Endothelial cell of umbilical vein (primary cell): Measurements from ENCODE around the gene PRTN3.

Experiments
- CTCF ChIP-seq, 2 donors: IDR thresholded peaks; 1 replicate in 1 of 2; 2 replicates in 1 of 2; pipeline ENCODE4 v1.5.1; 2011; ENCODE audit warnings: low read length in 2 of 2, mild to moderate bottlenecking in 2 of 2, moderate library complexity in 2 of 2, control low read depth in 1 of 2, inconsistent platforms in 1 of 2, low read depth in 1 of 2; ENCODE audit not compliant: insufficient read depth in 1 of 2; ENCODE audit errors: extremely low read depth in 1 of 2
- POLR2A ChIP-seq: IDR thresholded peaks from 2 replicates; pipeline ENCODE4 v1.6.1; 2012; ENCODE audit warnings: low read depth, mild to moderate bottlenecking, control low read depth, low read length
- POLR2AphosphoS5 ChIP-seq: IDR thresholded peaks from 2 replicates; pipeline ENCODE4 v1.6.1; 2012; ENCODE audit warnings: low read depth, mild to moderate bottlenecking, control low read depth, low read length, moderate library complexity; ENCODE audit not compliant: insufficient read depth

DNA sequence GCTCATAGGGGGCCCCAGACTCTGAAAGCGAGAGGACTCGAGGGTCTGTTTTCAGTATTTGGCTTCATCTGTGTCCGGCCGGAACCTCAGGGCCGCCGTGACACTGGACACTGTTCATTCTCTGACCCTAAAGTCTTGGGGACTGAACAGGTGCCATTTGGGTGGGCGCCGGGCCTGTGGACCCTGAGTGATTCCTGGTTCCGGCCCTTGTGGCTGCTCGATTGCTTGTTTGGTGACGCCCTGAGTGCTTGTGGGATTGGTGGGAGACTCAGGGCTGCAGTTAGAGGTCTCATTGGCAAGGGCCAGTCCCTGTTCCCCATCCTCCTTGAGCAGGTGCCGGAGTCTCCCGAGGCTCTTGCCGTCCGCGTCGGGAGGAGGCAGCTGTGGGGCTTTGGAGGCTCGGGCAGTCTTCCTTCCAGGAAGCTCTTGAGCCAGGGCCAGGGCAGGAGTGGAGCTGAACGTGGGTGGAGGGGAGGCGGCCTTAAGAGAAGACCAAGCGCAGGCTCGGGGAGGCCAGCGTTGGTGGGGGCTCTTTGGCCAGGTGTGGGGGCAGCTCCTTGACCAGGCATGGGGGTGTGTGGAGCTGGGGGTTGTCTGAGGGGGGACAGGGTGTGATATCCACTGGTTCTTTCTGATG lies 38.8 kb upstream of the PRTN3 start:
- TF ChIP-seq CTCF (IDR thresholded peaks at IDR 0.05; ENCODE audit: extremely low read depth in 1 of 2, insufficient read depth in 1 of 2, low read depth in 1 of 2, low read length in 2 of 2) (no peak), POLR2A (no peak), POLR2AphosphoS5 (no peak)
